ENCODE measurements around the gene MYO9A.

MYO9A gene

GRCh38 chr15:71808311-71809020 lies 309.5 kb downstream of the MYO9A start:
- no peaks in the 10 kb centered on the region for H3K27me3 ChIP-seq (ENCODE audit: control insufficient read depth in 1 of 2, insufficient read depth in 2 of 2, low read length in 2 of 2)
- H3K9me3 ChIP-seq (ENCODE audit: control insufficient read depth in 1 of 2, low read length in 2 of 2): no peaks in the 10 kb centered on the region
- no peaks in the 10 kb centered on the region for H3K36me3 ChIP-seq (ENCODE audit: control insufficient read depth in 1 of 2, insufficient read depth in 2 of 2, low read length in 2 of 2)
- no peak overlapping the region for H3K9ac ChIP-seq (ENCODE audit: low read depth in 1 of 2, low read length in 2 of 2)
- H3K4me3 ChIP-seq (ENCODE audit: low read depth in 1 of 2, low read length in 2 of 2): no peak overlapping the region
- H3K4me1 ChIP-seq (ENCODE audit: control insufficient read depth in 1 of 2, insufficient read depth in 2 of 2, low read length in 2 of 2): no peaks in the 10 kb centered on the region
- no peak overlapping the region for H3K27ac ChIP-seq (ENCODE audit: low read depth, low read length)

- Histone ChIP-seq H3K4me1 (ENCODE audit: control insufficient read depth in 1 of 2, insufficient read depth in 2 of 2, low read length in 2 of 2) (no peaks in the 10 kb centered on the region), H3K27me3 (ENCODE audit: control insufficient read depth in 1 of 2, insufficient read depth in 2 of 2, low read length in 2 of 2) (no peaks in the 10 kb centered on the region), H3K9me3 (ENCODE audit: control insufficient read depth in 1 of 2, low read length in 2 of 2) (no peaks in the 10 kb centered on the region), H3K9ac (ENCODE audit: low read depth in 1 of 2, low read length in 2 of 2) (no peak overlapping the region), H3K36me3 (ENCODE audit: control insufficient read depth in 1 of 2, insufficient read depth in 2 of 2, low read length in 2 of 2) (no peaks in the 10 kb centered on the region), H3K27ac (ENCODE audit: low read depth, low read length) (no peak overlapping the region), H3K4me3 (ENCODE audit: low read depth in 1 of 2, low read length in 2 of 2) (no peak overlapping the region)
Observed at GRCh38 chr15:71807691-71808091, 310.3 kb downstream of the MYO9A start.

- Histone ChIP-seq H3K4me3 (ENCODE audit: low read depth in 1 of 2, low read length in 2 of 2) (no peak overlapping the region), H3K27me3 (ENCODE audit: control insufficient read depth in 1 of 2, insufficient read depth in 2 of 2, low read length in 2 of 2) (no peaks in the 10 kb centered on the region), H3K4me1 (ENCODE audit: control insufficient read depth in 1 of 2, insufficient read depth in 2 of 2, low read length in 2 of 2) (no peaks in the 10 kb centered on the region), H3K9ac (ENCODE audit: low read depth in 1 of 2, low read length in 2 of 2) (no peak overlapping the region), H3K27ac (ENCODE audit: low read depth, low read length) (no peak overlapping the region), H3K9me3 (ENCODE audit: control insufficient read depth in 1 of 2, low read length in 2 of 2) (no peaks in the 10 kb centered on the region), H3K36me3 (ENCODE audit: control insufficient read depth in 1 of 2, insufficient read depth in 2 of 2, low read length in 2 of 2) (no peaks in the 10 kb centered on the region)
Observed at GRCh38 chr15:71807125-71807629, 310.8 kb downstream of the MYO9A start.

GRCh38 chr15:71806452-71806931 lies 311.5 kb downstream of the MYO9A start:
- no peaks in the 10 kb centered on the region for H3K36me3 ChIP-seq (ENCODE audit: control insufficient read depth in 1 of 2, insufficient read depth in 2 of 2, low read length in 2 of 2)
- H3K9me3 ChIP-seq (ENCODE audit: control insufficient read depth in 1 of 2, low read length in 2 of 2): no peaks in the 10 kb centered on the region
- no peak overlapping the region for H3K9ac ChIP-seq (ENCODE audit: low read depth in 1 of 2, low read length in 2 of 2)
- no peak overlapping the region for H3K27ac ChIP-seq (ENCODE audit: low read depth, low read length)
- no peaks in the 10 kb centered on the region for H3K4me1 ChIP-seq (ENCODE audit: control insufficient read depth in 1 of 2, insufficient read depth in 2 of 2, low read length in 2 of 2)
- no peaks in the 10 kb centered on the region for H3K27me3 ChIP-seq (ENCODE audit: control insufficient read depth in 1 of 2, insufficient read depth in 2 of 2, low read length in 2 of 2)
- no peak overlapping the region for H3K4me3 ChIP-seq (ENCODE audit: low read depth in 1 of 2, low read length in 2 of 2)

DNA sequence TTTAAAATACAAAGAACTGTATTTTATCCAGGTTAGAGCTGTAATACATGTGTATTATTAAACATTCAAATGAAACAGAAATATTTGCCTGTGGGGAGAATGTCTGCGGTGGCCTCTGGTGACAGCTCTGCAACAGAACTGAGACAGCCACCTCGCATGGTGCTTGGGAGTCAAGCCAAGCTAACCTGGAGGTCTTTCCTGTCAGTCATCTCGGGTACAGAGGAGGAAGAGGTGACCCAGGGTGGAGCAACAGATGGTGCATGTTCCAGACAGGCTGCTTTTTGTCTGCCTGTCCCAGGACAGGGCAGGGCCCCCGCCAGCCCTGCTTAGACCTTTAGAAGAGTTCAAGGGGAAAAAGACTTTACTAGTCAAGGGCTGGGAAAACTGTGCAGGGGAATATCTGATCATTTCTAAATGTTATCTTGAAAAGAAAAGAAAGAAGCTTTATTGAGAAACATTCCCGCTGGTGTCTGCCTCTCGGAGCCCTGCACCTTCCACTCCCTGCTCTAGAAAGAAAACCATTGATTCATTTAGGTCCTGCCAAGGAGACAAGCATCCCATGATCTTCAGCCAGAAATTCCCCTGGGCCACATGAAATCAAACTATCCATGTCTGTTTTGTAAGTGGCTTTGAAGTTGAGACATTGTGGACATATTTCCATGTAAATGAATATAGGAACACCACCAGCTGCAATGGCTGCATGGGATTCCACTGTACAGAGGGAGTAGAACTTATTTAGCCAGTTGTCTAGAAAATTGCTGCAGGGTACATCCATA lies 313.1 kb downstream of the MYO9A start:
- H3K36me3 ChIP-seq (ENCODE audit: control insufficient read depth in 1 of 2, insufficient read depth in 2 of 2, low read length in 2 of 2): no peaks in the 10 kb centered on the region
- no peak overlapping the region for H3K4me3 ChIP-seq (ENCODE audit: low read depth in 1 of 2, low read length in 2 of 2)
- H3K4me1 ChIP-seq (ENCODE audit: control insufficient read depth in 1 of 2, insufficient read depth in 2 of 2, low read length in 2 of 2): no peaks in the 10 kb centered on the region
- no peak overlapping the region for H3K9ac ChIP-seq (ENCODE audit: low read depth in 1 of 2, low read length in 2 of 2)
- H3K27ac ChIP-seq (ENCODE audit: low read depth, low read length): no peak overlapping the region
- H3K27me3 ChIP-seq (ENCODE audit: control insufficient read depth in 1 of 2, insufficient read depth in 2 of 2, low read length in 2 of 2): no peaks in the 10 kb centered on the region
- no peaks in the 10 kb centered on the region for H3K9me3 ChIP-seq (ENCODE audit: control insufficient read depth in 1 of 2, low read length in 2 of 2)

- Histone ChIP-seq H3K36me3 (ENCODE audit: control insufficient read depth in 1 of 2, insufficient read depth in 2 of 2, low read length in 2 of 2) (no peaks in the 10 kb centered on the region), H3K27me3 (ENCODE audit: control insufficient read depth in 1 of 2, insufficient read depth in 2 of 2, low read length in 2 of 2) (no peaks in the 10 kb centered on the region), H3K9me3 (ENCODE audit: control insufficient read depth in 1 of 2, low read length in 2 of 2) (no peaks in the 10 kb centered on the region), H3K27ac (ENCODE audit: low read depth, low read length) (no peak overlapping the region), H3K4me1 (ENCODE audit: control insufficient read depth in 1 of 2, insufficient read depth in 2 of 2, low read length in 2 of 2) (no peaks in the 10 kb centered on the region), H3K9ac (ENCODE audit: low read depth in 1 of 2, low read length in 2 of 2) (no peak overlapping the region), H3K4me3 (ENCODE audit: low read depth in 1 of 2, low read length in 2 of 2) (no peak overlapping the region)
Observed at GRCh38 chr15:71804226-71804625, 313.7 kb downstream of the MYO9A start.

- no peaks in the 10 kb centered on the region for H3K4me1 ChIP-seq (ENCODE audit: control insufficient read depth in 1 of 2, insufficient read depth in 2 of 2, low read length in 2 of 2)
- no peak overlapping the region for H3K4me3 ChIP-seq (ENCODE audit: low read depth in 1 of 2, low read length in 2 of 2)
- no peaks in the 10 kb centered on the region for H3K36me3 ChIP-seq (ENCODE audit: control insufficient read depth in 1 of 2, insufficient read depth in 2 of 2, low read length in 2 of 2)
- H3K9ac ChIP-seq (ENCODE audit: low read depth in 1 of 2, low read length in 2 of 2): no peak overlapping the region
- H3K27me3 ChIP-seq (ENCODE audit: control insufficient read depth in 1 of 2, insufficient read depth in 2 of 2, low read length in 2 of 2): no peaks in the 10 kb centered on the region
- no peak overlapping the region for H3K27ac ChIP-seq (ENCODE audit: low read depth, low read length)
- no peaks in the 10 kb centered on the region for H3K9me3 ChIP-seq (ENCODE audit: control insufficient read depth in 1 of 2, low read length in 2 of 2)
Observed at GRCh38 chr15:71802770-71803169, 315.2 kb downstream of the MYO9A start.

DNA sequence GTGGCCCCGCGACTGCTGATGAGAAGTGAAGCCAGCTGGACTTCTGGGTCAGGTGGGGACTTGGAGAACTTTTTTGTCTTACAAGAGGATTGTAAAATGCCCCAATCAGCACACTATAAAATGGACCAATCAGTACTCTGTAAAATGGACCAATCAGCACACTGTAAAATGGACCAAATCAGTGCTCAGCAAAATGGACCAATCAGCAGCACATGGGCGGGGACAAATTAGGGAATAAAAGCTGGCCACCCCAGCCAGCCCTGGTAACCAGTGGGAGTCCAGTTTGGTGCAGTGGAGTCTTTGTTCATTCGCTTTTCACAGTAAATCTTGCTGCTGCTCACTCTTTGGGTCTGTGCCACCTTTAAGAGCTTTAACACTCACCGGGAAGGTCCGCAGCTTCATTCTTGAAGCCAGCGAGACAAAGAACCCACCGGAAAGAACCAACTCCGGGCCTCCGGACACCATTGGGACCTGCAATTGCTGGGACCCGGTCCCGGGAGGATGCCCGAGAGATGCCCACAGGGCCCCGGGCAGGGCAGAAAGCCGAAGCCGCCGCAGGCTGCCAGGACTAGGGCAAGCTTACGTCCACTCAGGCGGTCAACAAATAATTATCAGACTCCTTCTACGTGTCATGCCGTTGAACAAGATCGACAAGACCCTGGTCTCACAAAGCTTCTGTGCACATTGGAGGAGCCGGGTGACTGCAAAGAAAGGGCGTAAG lies 315.9 kb downstream of the MYO9A start:
- no peaks in the 10 kb centered on the region for H3K36me3 ChIP-seq (ENCODE audit: control insufficient read depth in 1 of 2, insufficient read depth in 2 of 2, low read length in 2 of 2)
- H3K9ac ChIP-seq (ENCODE audit: low read depth in 1 of 2, low read length in 2 of 2): no peak overlapping the region
- H3K27ac ChIP-seq (ENCODE audit: low read depth, low read length): no peak overlapping the region
- H3K4me1 ChIP-seq (ENCODE audit: control insufficient read depth in 1 of 2, insufficient read depth in 2 of 2, low read length in 2 of 2): no peaks in the 10 kb centered on the region
- H3K4me3 ChIP-seq (ENCODE audit: low read depth in 1 of 2, low read length in 2 of 2): no peak overlapping the region
- no peaks in the 10 kb centered on the region for H3K9me3 ChIP-seq (ENCODE audit: control insufficient read depth in 1 of 2, low read length in 2 of 2)
- no peaks in the 10 kb centered on the region for H3K27me3 ChIP-seq (ENCODE audit: control insufficient read depth in 1 of 2, insufficient read depth in 2 of 2, low read length in 2 of 2)

DNA sequence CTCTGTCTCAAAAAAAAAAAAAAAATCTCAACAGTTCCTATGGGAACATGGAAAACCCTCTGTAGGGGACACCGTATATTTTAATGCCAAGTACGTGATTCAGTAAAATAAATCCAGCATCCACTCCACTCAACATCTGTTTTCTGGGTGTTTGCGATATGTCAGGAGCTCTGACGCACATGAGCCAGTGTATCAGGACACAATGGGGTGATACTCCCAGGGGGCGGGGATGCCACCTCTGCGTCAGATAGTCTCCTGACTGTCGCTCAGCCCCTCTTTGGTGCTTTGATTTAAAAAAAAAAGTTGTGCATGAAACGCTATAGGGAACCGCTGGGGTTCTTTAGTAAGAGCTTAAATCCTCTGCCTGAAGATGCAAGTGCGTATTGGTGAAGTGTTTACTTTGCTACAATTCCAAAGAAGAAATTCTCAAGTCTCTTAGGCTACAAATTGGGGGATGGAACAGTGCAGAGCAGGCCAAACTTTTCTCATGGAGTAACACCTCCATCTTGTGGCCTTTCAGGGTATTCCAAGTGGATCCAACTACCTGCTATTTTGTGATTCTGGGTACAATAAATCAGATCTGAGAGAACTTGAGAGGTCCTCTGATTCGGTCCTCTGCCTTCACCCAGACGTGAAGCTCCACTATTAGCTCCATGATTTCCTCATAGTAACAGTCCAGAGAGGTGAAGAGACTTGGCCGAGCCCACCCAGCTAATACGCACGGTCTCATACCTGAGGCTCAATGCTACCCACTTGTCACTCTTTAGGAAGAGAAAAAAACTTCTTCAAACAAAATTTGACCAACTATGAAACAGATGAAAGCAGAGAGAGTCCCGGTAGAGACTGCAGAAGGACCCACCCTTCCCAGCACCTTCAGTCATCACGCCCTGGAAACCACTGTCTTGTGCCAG lies 316.9 kb downstream of the MYO9A start:
- Histone ChIP-seq H3K27ac (ENCODE audit: low read depth, low read length) (no peak overlapping the region), H3K9me3 (ENCODE audit: control insufficient read depth in 1 of 2, low read length in 2 of 2) (no peaks in the 10 kb centered on the region), H3K4me3 (ENCODE audit: low read depth in 1 of 2, low read length in 2 of 2) (no peak overlapping the region), H3K36me3 (ENCODE audit: control insufficient read depth in 1 of 2, insufficient read depth in 2 of 2, low read length in 2 of 2) (no peaks in the 10 kb centered on the region), H3K4me1 (ENCODE audit: control insufficient read depth in 1 of 2, insufficient read depth in 2 of 2, low read length in 2 of 2) (no peaks in the 10 kb centered on the region), H3K9ac (ENCODE audit: low read depth in 1 of 2, low read length in 2 of 2) (no peak overlapping the region), H3K27me3 (ENCODE audit: control insufficient read depth in 1 of 2, insufficient read depth in 2 of 2, low read length in 2 of 2) (no peaks in the 10 kb centered on the region)

Measured in duodenal mucosa (tissue), 2 donors.